HCT116 (cell line): ENCODE measurements around the gene ASIC1. TPM values are rescaled to one million over a fixed set of nuclear protein-coding genes. Genes with fewer than 3 reads are reported as not detected.

Source experiments
- ATAC-seq: fragments of 200-7000 bp; cut with Tn5 transposase; 2 replicates; pipeline ENCODE4 v1.9.1; 2020; ENCODE audit warnings: mild to moderate bottlenecking, moderate library complexity
- BruUV-seq: library from RNA; stranded (reverse); fragments of 400-500 nt; replicated peaks from 2 replicates; lab custom pipeline; 2021; lab: Mats Ljungman, UMichigan
- CTCF ChIA-PET: fragments of 300-600 bp; sonication (Branson Sonifier 250); formaldehyde crosslinking; loops from one replicate; lab custom pipeline; 2021; ENCODE audit warnings: antibody characterized with exemption; lab: Charles Lee
- POLR2A ChIA-PET: fragments of 300-600, 350-600 bp; sonication (Branson Sonifier 250); formaldehyde crosslinking; loops from one replicate; lab custom pipeline; 2021; ENCODE audit warnings: antibody characterized with exemption; lab: Charles Lee
- RAD21 ChIA-PET, 2 experiments: fragments of 300-600 bp; sonication (Branson Sonifier 250); formaldehyde crosslinking; loops; one replicate each; lab custom pipeline; 2023; ENCODE audit warnings: low total read pairs in 2 of 2; ENCODE audit not compliant: uncharacterized antibody in 2 of 2, unreplicated experiment in 2 of 2, low non-redundant PET in 1 of 2; lab: Charles Lee
- DNase-seq: peaks from one replicate; pipeline ENCODE4 v3.0.0-alpha.2; 2010; ENCODE audit warnings: low read depth, low spot score
- H2AFZ ChIP-seq: fragments of 200-600 bp; shearing (Covaris generic), sonication (generic); 2 replicates; pipeline ENCODE4 v1.6.1; 2017; ENCODE audit warnings: low read depth, mixed run types, mixed read lengths, antibody characterized with exemption, low read length; ENCODE audit not compliant: poor library complexity, severe bottlenecking
- H3K27ac ChIP-seq: 2 replicates; pipeline ENCODE4 v1.5.1; 2012; ENCODE audit warnings: low read depth, low read length
- H3K27me3 ChIP-seq: fragments of 200-600 bp; sonication (generic); 2 replicates; pipeline ENCODE4 v1.6.1; 2016; ENCODE audit warnings: mixed run types, low read length, mixed read lengths; ENCODE audit not compliant: insufficient read depth
- H3K36me3 ChIP-seq, 2 experiments: fragments of 200-500 bp in 1 of 2; fragments of 200-600 bp in 1 of 2; sonication (Bioruptor generic) in 1 of 2; sonication (generic) in 1 of 2; 2 replicates each; pipeline versions ENCODE4 v1.5.1 to v1.6.1; 2014 to 2016; ENCODE audit warnings: low read length in 2 of 2, inconsistent platforms in 1 of 2, mixed read lengths in 1 of 2, mixed run types in 1 of 2; ENCODE audit not compliant: insufficient read depth in 2 of 2, control insufficient read depth in 1 of 2
- H3K4me1 ChIP-seq, 2 experiments: fragments of 200-600 bp in 1 of 2; sonication (generic) in 1 of 2; 2 replicates each; pipeline versions ENCODE4 v1.5.1 to v1.6.1; 2012 to 2017; ENCODE audit warnings: low read length in 2 of 2, inconsistent platforms in 1 of 2, mild to moderate bottlenecking in 1 of 2, mixed read lengths in 1 of 2, mixed run types in 1 of 2, moderate library complexity in 1 of 2; ENCODE audit not compliant: insufficient read depth in 2 of 2, control insufficient read depth in 1 of 2
- H3K4me2 ChIP-seq: fragments of 200-600 bp; sonication (generic); 2 replicates; pipeline ENCODE4 v1.6.1; 2017; ENCODE audit warnings: mixed run types, low read length, mixed read lengths
- H3K4me3 ChIP-seq, 2 experiments: fragments of 200-600 bp in 1 of 2; sonication (generic) in 1 of 2; replicated peaks in 1 of 2; 2 replicates each; pipeline ENCODE4 v1.5.1; 2011 to 2016; ENCODE audit warnings: low read length in 2 of 2, control low read depth in 1 of 2, low read depth in 1 of 2, mild to moderate bottlenecking in 1 of 2, mixed read lengths in 1 of 2, mixed run types in 1 of 2
- H3K79me2 ChIP-seq: fragments of 200-600 bp; sonication (generic); 2 replicates; pipeline ENCODE4 v1.6.1; 2017; ENCODE audit warnings: mild to moderate bottlenecking, mixed run types, low read length, moderate library complexity, mixed read lengths; ENCODE audit not compliant: insufficient read depth
- H3K9ac ChIP-seq: fragments of 200-600 bp; sonication (generic); 2 replicates; pipeline ENCODE4 v1.6.1; 2016; ENCODE audit warnings: low read length, mixed read lengths
- H3K9me2 ChIP-seq: fragments of 200-600 bp; sonication (generic), shearing (Covaris generic); 2 replicates; pipeline ENCODE4 v1.6.1; 2017; ENCODE audit warnings: mixed run types, mild to moderate bottlenecking, moderate library complexity; ENCODE audit not compliant: insufficient read depth
- H3K9me3 ChIP-seq, 2 experiments: fragments of 200-500 bp in 1 of 2; fragments of 200-600 bp in 1 of 2; sonication (Bioruptor generic) in 1 of 2; sonication (generic) in 1 of 2; 2 replicates each; pipeline ENCODE4 v1.6.1; 2014 to 2017; ENCODE audit warnings: low read length in 2 of 2, mixed read lengths in 2 of 2, inconsistent platforms in 1 of 2, low read depth in 1 of 2, mild to moderate bottlenecking in 1 of 2, mixed run types in 1 of 2, moderate library complexity in 1 of 2; ENCODE audit not compliant: control insufficient read depth in 1 of 2, insufficient read depth in 1 of 2
- H4K20me1 ChIP-seq: fragments of 200-600 bp; sonication (generic), shearing (Covaris generic); 2 replicates; pipeline ENCODE4 v1.6.1; 2017; ENCODE audit warnings: mixed run types, mild to moderate bottlenecking, moderate library complexity; ENCODE audit not compliant: insufficient read depth
- CBX3 ChIP-seq: IDR thresholded peaks from 2 replicates; pipeline ENCODE4 v1.6.1; 2012; ENCODE audit warnings: low read depth
- EGR1 ChIP-seq: IDR thresholded peaks from 2 replicates; pipeline ENCODE4 v1.6.1; 2012; ENCODE audit warnings: low read depth
- EZH2 ChIP-seq: fragments of 200-600 bp; sonication (generic); IDR thresholded peaks from 2 replicates; pipeline ENCODE4 v1.6.1; 2017; ENCODE audit warnings: antibody characterized with exemption, mixed run types
- FOSL1 ChIP-seq: IDR thresholded peaks from 2 replicates; pipeline ENCODE4 v1.6.1; 2012; ENCODE audit warnings: low read depth
- JUND ChIP-seq: IDR thresholded peaks from 2 replicates; pipeline ENCODE4 v1.6.1; 2012
- POLR2AphosphoS5 ChIP-seq: IDR thresholded peaks from 2 replicates; pipeline ENCODE4 v1.6.1; 2011; ENCODE audit warnings: mild to moderate bottlenecking, low read depth, low read length, moderate library complexity
- RAD21 ChIP-seq: IDR thresholded peaks from 2 replicates; pipeline ENCODE4 v1.6.1; 2012; ENCODE audit warnings: low read depth, mild to moderate bottlenecking
- SIN3A ChIP-seq: IDR thresholded peaks from 2 replicates; pipeline ENCODE4 v1.6.1; 2012; ENCODE audit warnings: low read depth
- SRF ChIP-seq: IDR thresholded peaks from 2 replicates; pipeline ENCODE4 v1.6.1; 2012; ENCODE audit warnings: low read depth
- YY1 ChIP-seq: IDR thresholded peaks from 2 replicates; pipeline ENCODE4 v1.6.1; 2011; ENCODE audit warnings: low read length, low read depth, moderate library complexity, mild to moderate bottlenecking; ENCODE audit not compliant: insufficient replicate concordance; ENCODE audit errors: extremely low read depth
- ZFX ChIP-seq: fragments of 450-650 bp; IDR thresholded peaks from 2 replicates; pipeline ENCODE4 v1.6.1; 2017
- ZNF274 ChIP-seq: fragments of 200-500 bp; sonication (Bioruptor generic); IDR thresholded peaks from 2 replicates; pipeline ENCODE4 v1.6.1; 2014; ENCODE audit warnings: mild to moderate bottlenecking, low read depth, low read length, inconsistent platforms
- intact Hi-C: fragments of 100-400 bp; cut with micrococcal nuclease; formaldehyde crosslinking; loops from 2 replicates; pipeline ENCODE4 v1.10.0; 2022
- total RNA-seq: library from RNA; stranded (reverse); gene quantifications from one replicate; pipeline ENCODE4 v1.2.1, GENCODE V29; 2021; ENCODE audit not compliant: unreplicated experiment
- TF ChIP-seq, protein P1 (sequence below): IDR thresholded peaks from 2 replicates; pipeline ENCODE4 v1.6.1; 2012
- TF ChIP-seq, protein P2 (sequence below): IDR thresholded peaks from 2 replicates; pipeline ENCODE4 v1.6.1; 2011; ENCODE audit warnings: mild to moderate bottlenecking, low read length, moderate library complexity; ENCODE audit not compliant: insufficient replicate concordance; ENCODE audit errors: extremely low read depth
- TF ChIP-seq, protein P3 (sequence below), 3 experiments: fragments of 200-600 bp in 1 of 3; sonication (generic) in 1 of 3; IDR thresholded peaks in 2 of 3; conservative IDR thresholded peaks in 1 of 3; 2 replicates each; pipeline ENCODE4 v1.5.1; 2012 to 2017; ENCODE audit warnings: low read depth in 2 of 3, low read length in 2 of 3, antibody characterized with exemption in 1 of 3, borderline replicate concordance in 1 of 3, control low read depth in 1 of 3, mild to moderate bottlenecking in 1 of 3, mixed read lengths in 1 of 3, mixed run types in 1 of 3, moderate library complexity in 1 of 3; ENCODE audit not compliant: insufficient read depth in 1 of 3
- TF ChIP-seq, protein P4 (sequence below): IDR thresholded peaks from 2 replicates; pipeline ENCODE4 v1.6.1; 2012; ENCODE audit warnings: low read depth
- TF ChIP-seq, protein P5 (sequence below): IDR thresholded peaks from 2 replicates; pipeline ENCODE4 v1.6.1; 2012

Gene ASIC1
- total RNA-seq, 1 experiment from 2014 or later, result 28.9 TPM

DNA sequence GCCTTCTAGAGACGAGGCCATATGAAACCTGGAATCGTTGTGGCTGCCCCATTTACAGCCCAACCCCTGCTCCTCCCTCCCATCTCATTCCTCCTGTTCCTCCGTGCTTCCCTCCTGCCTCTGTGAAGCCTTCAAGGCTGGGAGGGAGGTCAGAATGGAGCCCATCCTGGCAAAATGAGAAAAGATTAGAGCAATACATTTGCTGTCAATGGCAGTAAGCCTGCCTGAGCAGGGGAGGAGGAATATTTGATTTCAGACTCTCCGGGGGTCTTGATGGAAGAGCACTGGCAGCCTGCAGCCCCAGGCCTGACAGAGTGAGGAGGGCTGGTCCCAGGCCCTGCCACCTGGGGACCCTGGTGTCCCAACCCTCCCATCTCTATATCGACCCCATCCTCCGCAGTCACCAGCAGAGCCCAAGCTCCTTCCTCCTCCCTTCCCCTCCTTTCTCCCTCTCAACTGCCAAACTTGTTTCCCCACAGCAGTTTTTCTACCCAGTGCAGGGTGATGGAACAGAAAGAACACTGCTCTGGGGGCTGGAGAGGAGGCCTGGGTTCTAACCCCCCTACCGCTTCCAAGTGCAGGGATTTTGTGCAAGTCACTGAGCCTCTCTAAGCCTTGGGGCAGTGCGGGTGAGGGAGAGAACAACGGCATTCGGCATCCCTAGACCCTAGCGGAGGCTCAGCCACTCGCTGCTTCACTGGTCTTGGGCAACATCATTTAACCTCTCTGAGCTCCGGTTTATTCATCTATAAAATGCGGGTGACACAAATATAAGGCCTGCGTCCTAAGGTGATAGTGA lies 16.1 kb upstream of the ASIC1 start:
- Histone ChIP-seq H3K27me3 (no peaks in the 10 kb centered on the region), H3K4me2 (no peak overlapping the region), H3K79me2 (no peaks in the 10 kb centered on the region), H4K20me1 (no peaks in the 10 kb centered on the region)
- POLR2A ChIA-PET, result no interaction called here
- BruUV-seq, result no TSS peak
- RAD21 ChIA-PET, result no interaction called here
- DNase-seq, result no peak
- TF ChIP-seq CBX3 (no peak), ZFX (no peak), FOSL1 (no peak), SRF (no peak), RAD21 (no peak), EGR1 (no peak), EZH2 (no peak), SIN3A (no peak), YY1 (no peak), JUND (no peak), ZNF274 (no peak), POLR2AphosphoS5 (no peak)
- TF ChIP-seq, protein P1, sequence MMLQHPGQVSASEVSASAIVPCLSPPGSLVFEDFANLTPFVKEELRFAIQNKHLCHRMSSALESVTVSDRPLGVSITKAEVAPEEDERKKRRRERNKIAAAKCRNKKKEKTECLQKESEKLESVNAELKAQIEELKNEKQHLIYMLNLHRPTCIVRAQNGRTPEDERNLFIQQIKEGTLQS, result no peak
- TF ChIP-seq, protein P2, sequence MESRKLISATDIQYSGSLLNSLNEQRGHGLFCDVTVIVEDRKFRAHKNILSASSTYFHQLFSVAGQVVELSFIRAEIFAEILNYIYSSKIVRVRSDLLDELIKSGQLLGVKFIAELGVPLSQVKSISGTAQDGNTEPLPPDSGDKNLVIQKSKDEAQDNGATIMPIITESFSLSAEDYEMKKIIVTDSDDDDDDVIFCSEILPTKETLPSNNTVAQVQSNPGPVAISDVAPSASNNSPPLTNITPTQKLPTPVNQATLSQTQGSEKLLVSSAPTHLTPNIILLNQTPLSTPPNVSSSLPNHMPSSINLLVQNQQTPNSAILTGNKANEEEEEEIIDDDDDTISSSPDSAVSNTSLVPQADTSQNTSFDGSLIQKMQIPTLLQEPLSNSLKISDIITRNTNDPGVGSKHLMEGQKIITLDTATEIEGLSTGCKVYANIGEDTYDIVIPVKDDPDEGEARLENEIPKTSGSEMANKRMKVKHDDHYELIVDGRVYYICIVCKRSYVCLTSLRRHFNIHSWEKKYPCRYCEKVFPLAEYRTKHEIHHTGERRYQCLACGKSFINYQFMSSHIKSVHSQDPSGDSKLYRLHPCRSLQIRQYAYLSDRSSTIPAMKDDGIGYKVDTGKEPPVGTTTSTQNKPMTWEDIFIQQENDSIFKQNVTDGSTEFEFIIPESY, result no peak
- TF ChIP-seq, protein P3, sequence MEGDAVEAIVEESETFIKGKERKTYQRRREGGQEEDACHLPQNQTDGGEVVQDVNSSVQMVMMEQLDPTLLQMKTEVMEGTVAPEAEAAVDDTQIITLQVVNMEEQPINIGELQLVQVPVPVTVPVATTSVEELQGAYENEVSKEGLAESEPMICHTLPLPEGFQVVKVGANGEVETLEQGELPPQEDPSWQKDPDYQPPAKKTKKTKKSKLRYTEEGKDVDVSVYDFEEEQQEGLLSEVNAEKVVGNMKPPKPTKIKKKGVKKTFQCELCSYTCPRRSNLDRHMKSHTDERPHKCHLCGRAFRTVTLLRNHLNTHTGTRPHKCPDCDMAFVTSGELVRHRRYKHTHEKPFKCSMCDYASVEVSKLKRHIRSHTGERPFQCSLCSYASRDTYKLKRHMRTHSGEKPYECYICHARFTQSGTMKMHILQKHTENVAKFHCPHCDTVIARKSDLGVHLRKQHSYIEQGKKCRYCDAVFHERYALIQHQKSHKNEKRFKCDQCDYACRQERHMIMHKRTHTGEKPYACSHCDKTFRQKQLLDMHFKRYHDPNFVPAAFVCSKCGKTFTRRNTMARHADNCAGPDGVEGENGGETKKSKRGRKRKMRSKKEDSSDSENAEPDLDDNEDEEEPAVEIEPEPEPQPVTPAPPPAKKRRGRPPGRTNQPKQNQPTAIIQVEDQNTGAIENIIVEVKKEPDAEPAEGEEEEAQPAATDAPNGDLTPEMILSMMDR (IDR thresholded peaks at IDR 0.05 in 2 of 3, conservative IDR thresholded peaks at IDR 0.05 in 1 of 3; ENCODE audit: borderline replicate concordance in 1 of 3, insufficient read depth in 1 of 3, low read depth in 2 of 3, low read length in 2 of 3), result no peak
- TF ChIP-seq, protein P4, sequence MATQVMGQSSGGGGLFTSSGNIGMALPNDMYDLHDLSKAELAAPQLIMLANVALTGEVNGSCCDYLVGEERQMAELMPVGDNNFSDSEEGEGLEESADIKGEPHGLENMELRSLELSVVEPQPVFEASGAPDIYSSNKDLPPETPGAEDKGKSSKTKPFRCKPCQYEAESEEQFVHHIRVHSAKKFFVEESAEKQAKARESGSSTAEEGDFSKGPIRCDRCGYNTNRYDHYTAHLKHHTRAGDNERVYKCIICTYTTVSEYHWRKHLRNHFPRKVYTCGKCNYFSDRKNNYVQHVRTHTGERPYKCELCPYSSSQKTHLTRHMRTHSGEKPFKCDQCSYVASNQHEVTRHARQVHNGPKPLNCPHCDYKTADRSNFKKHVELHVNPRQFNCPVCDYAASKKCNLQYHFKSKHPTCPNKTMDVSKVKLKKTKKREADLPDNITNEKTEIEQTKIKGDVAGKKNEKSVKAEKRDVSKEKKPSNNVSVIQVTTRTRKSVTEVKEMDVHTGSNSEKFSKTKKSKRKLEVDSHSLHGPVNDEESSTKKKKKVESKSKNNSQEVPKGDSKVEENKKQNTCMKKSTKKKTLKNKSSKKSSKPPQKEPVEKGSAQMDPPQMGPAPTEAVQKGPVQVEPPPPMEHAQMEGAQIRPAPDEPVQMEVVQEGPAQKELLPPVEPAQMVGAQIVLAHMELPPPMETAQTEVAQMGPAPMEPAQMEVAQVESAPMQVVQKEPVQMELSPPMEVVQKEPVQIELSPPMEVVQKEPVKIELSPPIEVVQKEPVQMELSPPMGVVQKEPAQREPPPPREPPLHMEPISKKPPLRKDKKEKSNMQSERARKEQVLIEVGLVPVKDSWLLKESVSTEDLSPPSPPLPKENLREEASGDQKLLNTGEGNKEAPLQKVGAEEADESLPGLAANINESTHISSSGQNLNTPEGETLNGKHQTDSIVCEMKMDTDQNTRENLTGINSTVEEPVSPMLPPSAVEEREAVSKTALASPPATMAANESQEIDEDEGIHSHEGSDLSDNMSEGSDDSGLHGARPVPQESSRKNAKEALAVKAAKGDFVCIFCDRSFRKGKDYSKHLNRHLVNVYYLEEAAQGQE, result no peak
- TF ChIP-seq, protein P5, sequence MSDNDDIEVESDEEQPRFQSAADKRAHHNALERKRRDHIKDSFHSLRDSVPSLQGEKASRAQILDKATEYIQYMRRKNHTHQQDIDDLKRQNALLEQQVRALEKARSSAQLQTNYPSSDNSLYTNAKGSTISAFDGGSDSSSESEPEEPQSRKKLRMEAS, result no peak
- TF ChIP-seq, all 23 proteins: peak for 0
- Histone ChIP-seq H3K27ac (no peak overlapping the region), H3K9me2 (no peaks in the 10 kb centered on the region), H3K4me3 (no peak overlapping the region), H3K36me3 (no peaks in the 10 kb centered on the region), H2AFZ (no peak overlapping the region), H3K9me3 (no peaks in the 10 kb centered on the region), H3K9ac (no peak overlapping the region), H3K4me1 (peaks cover 0 to 9% of the 10 kb centered on the region in 2 experiments; a peak in 2 of 4 replicates)
- intact Hi-C loops, result no loop called here
- no peak for ATAC-seq
- CTCF ChIA-PET, result interaction anchor here (0.8 to 3.6 kb wide), 2 partner anchors 29 to 73 kb away, joined by 3 to 30 read pairs; no protein-coding TSS in a partner anchor
